HepG2 (cell line): ENCODE measurements around the gene NCOA3. TPM values are rescaled to one million over a fixed set of nuclear protein-coding genes. Genes with fewer than 3 reads are reported as not detected.

ENCODE experiments used
- ATM ChIP-seq: fragments of 450-650 bp; IDR thresholded peaks from 2 replicates; pipeline ENCODE4 v1.7.1; 2017; ENCODE audit warnings: mild to moderate bottlenecking, borderline replicate concordance
- HNF4A ChIP-seq: sonication (generic); formaldehyde crosslinking; IDR thresholded peaks from 2 replicates; pipeline ENCODE4 v1.4.0; 2020; ENCODE audit warnings: missing genetic modification reagents
- HNF4G ChIP-seq, 2 experiments: sonication (generic) in 1 of 2; formaldehyde crosslinking in 1 of 2; IDR thresholded peaks; 2 replicates each; pipeline versions ENCODE4 v1.4.0 to v1.6.1; 2011 to 2020; ENCODE audit warnings: borderline replicate concordance in 2 of 2, low read depth in 2 of 2, mild to moderate bottlenecking in 2 of 2, low read length in 1 of 2, missing genetic modification reagents in 1 of 2, moderate library complexity in 1 of 2
- KDM3A ChIP-seq: IDR thresholded peaks from 2 replicates; pipeline ENCODE4 v1.6.1; 2018; ENCODE audit warnings: low read depth, missing compliant biosample characterization
- KMT2B ChIP-seq: IDR thresholded peaks from 2 replicates; pipeline ENCODE4 v1.6.1; 2016; ENCODE audit warnings: missing genetic modification reagents, missing compliant biosample characterization
- NR2F6 ChIP-seq, 2 experiments: IDR thresholded peaks; 2 replicates each; pipeline ENCODE4 v1.6.1; 2016; ENCODE audit warnings: antibody characterized with exemption in 1 of 2, mild to moderate bottlenecking in 1 of 2
- POGZ ChIP-seq: sonication (generic); formaldehyde crosslinking; IDR thresholded peaks from 2 replicates; pipeline ENCODE4 v1.4.0; 2020; ENCODE audit warnings: mild to moderate bottlenecking, missing genetic modification reagents
- RFX1 ChIP-seq: fragments of 450-650 bp; IDR thresholded peaks from 2 replicates; pipeline ENCODE4 v1.6.1; 2017
- SOX6 ChIP-seq, 2 experiments: fragments of 450-650 bp in 1 of 2; sonication (generic) in 1 of 2; formaldehyde crosslinking in 1 of 2; IDR thresholded peaks; 2 replicates each; pipeline versions ENCODE4 v1.4.0 to v1.6.1; 2017 to 2020; ENCODE audit warnings: antibody characterized with exemption in 1 of 2, mild to moderate bottlenecking in 1 of 2, missing genetic modification reagents in 1 of 2
- TCF7L2 ChIP-seq: IDR thresholded peaks from 2 replicates; pipeline ENCODE4 v1.6.1; 2011; ENCODE audit warnings: mild to moderate bottlenecking, low read depth, low read length, moderate library complexity
- XRCC5 ChIP-seq: fragments of 200-400 bp; formaldehyde crosslinking; optimal IDR thresholded peaks from 2 replicates; pipeline ENCODE3; 2017; ENCODE audit warnings: mild to moderate bottlenecking, low read length
- ZBTB7B ChIP-seq: sonication (generic); formaldehyde crosslinking; IDR thresholded peaks from 2 replicates; pipeline ENCODE4 v1.4.0; 2020; ENCODE audit warnings: missing genetic modification reagents
- ZEB1 ChIP-seq: IDR thresholded peaks from 2 replicates; pipeline ENCODE4 v1.6.1; 2012; ENCODE audit warnings: mild to moderate bottlenecking, low read depth, inconsistent platforms; ENCODE audit not compliant: insufficient replicate concordance
- ZFP37 ChIP-seq: sonication (generic); formaldehyde crosslinking; IDR thresholded peaks from 2 replicates; pipeline ENCODE4 v1.4.0; 2020; ENCODE audit warnings: missing genetic modification reagents, borderline replicate concordance
- ZMYM3 ChIP-seq: sonication (generic); formaldehyde crosslinking; IDR thresholded peaks from 2 replicates; pipeline ENCODE4 v1.5.1; 2020; ENCODE audit warnings: mild to moderate bottlenecking, missing genetic modification reagents
- ZNF234 ChIP-seq: sonication (generic); formaldehyde crosslinking; conservative IDR thresholded peaks from 2 replicates; pipeline ENCODE4 v1.5.1; 2020; ENCODE audit warnings: mild to moderate bottlenecking, missing genetic modification reagents
- ZNF30 ChIP-seq: sonication (generic); formaldehyde crosslinking; IDR thresholded peaks from 2 replicates; pipeline ENCODE4 v1.5.0; 2020; ENCODE audit warnings: mild to moderate bottlenecking, missing genetic modification reagents
- ZNF598 ChIP-seq: sonication (generic); formaldehyde crosslinking; IDR thresholded peaks from 2 replicates; pipeline ENCODE4 v1.5.1; 2020; ENCODE audit warnings: mild to moderate bottlenecking, missing genetic modification reagents, borderline replicate concordance
- ZNF619 ChIP-seq: sonication (generic); formaldehyde crosslinking; IDR thresholded peaks from 2 replicates; pipeline ENCODE4 v1.4.0; 2020; ENCODE audit warnings: mild to moderate bottlenecking, missing genetic modification reagents
- polyA plus RNA-seq, 8 experiments: library from polyadenylated mRNA; depleted of rRNA in 3 of 8; stranded (reverse) in 7 of 8; unstranded in 1 of 8; fragments of >200 nt; fragmentation: Illumina TruSeq in 4 of 8; extraction: Trizol in 4 of 8; gene quantifications; 2 replicates each; pipeline versions ENCODE4 v1.2.1 to v1.2.3, GENCODE V29; 2011 to 2016; ENCODE audit warnings: low read depth in 4 of 8, missing spikeins in 1 of 8, mixed read lengths in 1 of 8; ENCODE audit not compliant: insufficient read depth in 1 of 8
- total RNA-seq, 5 experiments: library from RNA; depleted of rRNA; stranded (reverse); fragments of >200 nt; fragmentation: Illumina TruSeq; extraction: Trizol; gene quantifications; 2 replicates each; pipeline ENCODE4 v1.2.3, GENCODE V29; 2016; ENCODE audit warnings: low read depth in 1 of 5
- TF ChIP-seq, protein P1 (sequence below): IDR thresholded peaks from 2 replicates; pipeline ENCODE4 v1.6.1; 2016; ENCODE audit warnings: missing compliant biosample characterization, missing genetic modification reagents, borderline replicate concordance
- TF ChIP-seq, protein P2 (sequence below): sonication (generic); formaldehyde crosslinking; IDR thresholded peaks from 2 replicates; pipeline ENCODE4 v1.5.0; 2020; ENCODE audit warnings: missing genetic modification reagents, mild to moderate bottlenecking, borderline replicate concordance
- TF ChIP-seq, protein P3 (sequence below): IDR thresholded peaks from 2 replicates; pipeline ENCODE4 v1.6.1; 2016; ENCODE audit warnings: missing genetic modification reagents, missing compliant biosample characterization

The NCOA3 gene
- total and polyA plus RNA-seq, 2 of the 13 experiments (the other 11 are each of a cell fraction or from before 2014, with no cell fraction given) = 35.0 to 56.8 TPM

DNA sequence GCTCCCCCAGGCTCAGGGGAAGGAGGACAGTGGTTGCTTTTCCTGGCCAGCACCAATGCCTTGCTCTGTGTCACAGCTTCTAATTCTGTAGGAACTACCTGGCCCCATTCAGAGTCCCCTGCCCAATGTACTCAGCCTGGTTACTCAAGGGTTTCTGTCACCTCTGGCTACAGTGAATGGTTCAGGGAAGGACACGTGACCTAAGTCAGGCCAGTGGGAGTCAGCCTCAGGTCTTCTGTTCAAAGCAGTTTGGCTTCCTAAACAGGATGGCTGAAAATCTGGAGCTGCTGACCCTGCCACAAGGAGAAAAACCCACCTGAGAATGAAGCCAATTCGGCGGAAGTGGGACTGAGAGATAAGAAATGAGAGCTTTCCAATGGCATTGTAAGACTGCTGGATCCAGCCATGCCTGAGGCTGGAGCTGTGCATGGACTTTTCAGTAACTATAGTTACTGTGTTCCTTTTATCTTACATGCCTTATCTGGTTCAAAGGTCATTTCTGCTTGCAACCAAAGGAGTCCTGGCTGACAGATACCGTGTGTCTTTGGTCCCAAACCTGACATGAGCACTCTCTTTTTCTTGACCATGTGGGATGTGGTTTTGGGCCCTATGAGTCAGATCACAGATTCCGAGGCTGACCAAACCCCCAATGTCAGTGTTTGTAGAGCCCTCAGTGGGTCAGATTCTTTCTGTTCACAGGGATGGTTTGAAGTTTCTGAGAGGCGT lies 179.3 kb downstream of the NCOA3 start (continued):
- TF ChIP-seq, protein P1, sequence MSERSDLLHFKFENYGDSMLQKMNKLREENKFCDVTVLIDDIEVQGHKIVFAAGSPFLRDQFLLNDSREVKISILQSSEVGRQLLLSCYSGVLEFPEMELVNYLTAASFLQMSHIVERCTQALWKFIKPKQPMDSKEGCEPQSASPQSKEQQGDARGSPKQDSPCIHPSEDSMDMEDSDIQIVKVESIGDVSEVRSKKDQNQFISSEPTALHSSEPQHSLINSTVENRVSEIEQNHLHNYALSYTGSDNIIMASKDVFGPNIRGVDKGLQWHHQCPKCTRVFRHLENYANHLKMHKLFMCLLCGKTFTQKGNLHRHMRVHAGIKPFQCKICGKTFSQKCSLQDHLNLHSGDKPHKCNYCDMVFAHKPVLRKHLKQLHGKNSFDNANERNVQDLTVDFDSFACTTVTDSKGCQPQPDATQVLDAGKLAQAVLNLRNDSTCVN (CRISPR knock-in tag) = 0 out of 2 replicates have a peak, but pooled peaks have one; percentile 20
- TF ChIP-seq ATM (no peak), NR2F6 (IDR thresholded peaks at IDR 0.05) (no peak), NR2F6 (CRISPR knock-in tag; IDR thresholded peaks at IDR 0.05) (0 out of 2 replicates have a peak, but pooled peaks have one; percentile 10), ZNF234 (CRISPR knock-in tag) (no peak), ZFP37 (CRISPR knock-in tag) (no peak), RFX1 (peak; percentile 60), HNF4G (IDR thresholded peaks at IDR 0.05; ENCODE audit: borderline replicate concordance, low read depth, low read length) (peak; percentile 54; the same call in 1 of the 2 replicates), HNF4G (CRISPR knock-in tag; IDR thresholded peaks at IDR 0.05; ENCODE audit: borderline replicate concordance, low read depth) (no peak), ZBTB7B (CRISPR knock-in tag) (0 out of 2 replicates have a peak, but pooled peaks have one; percentile 31), XRCC5 (peak; percentile 36), KDM3A (CRISPR knock-in tag) (no peak), ZEB1 (no peak), ZNF30 (CRISPR knock-in tag) (no peak), ZNF619 (CRISPR knock-in tag) (no peak), SOX6 (IDR thresholded peaks at IDR 0.05) (no peak), SOX6 (CRISPR knock-in tag; IDR thresholded peaks at IDR 0.05) (peak; percentile 19; the same call in 1 of the 2 replicates), HNF4A (CRISPR knock-in tag) (peak; percentile 74), ZMYM3 (CRISPR knock-in tag) (peak; percentile 78), ZNF598 (CRISPR knock-in tag) (no peak), TCF7L2 (no peak), KMT2B (CRISPR knock-in tag) (no peak), POGZ (CRISPR knock-in tag) (no peak)
- TF ChIP-seq, protein P2, sequence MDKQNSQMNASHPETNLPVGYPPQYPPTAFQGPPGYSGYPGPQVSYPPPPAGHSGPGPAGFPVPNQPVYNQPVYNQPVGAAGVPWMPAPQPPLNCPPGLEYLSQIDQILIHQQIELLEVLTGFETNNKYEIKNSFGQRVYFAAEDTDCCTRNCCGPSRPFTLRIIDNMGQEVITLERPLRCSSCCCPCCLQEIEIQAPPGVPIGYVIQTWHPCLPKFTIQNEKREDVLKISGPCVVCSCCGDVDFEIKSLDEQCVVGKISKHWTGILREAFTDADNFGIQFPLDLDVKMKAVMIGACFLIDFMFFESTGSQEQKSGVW (CRISPR knock-in tag) = 0 out of 2 replicates have a peak, but pooled peaks have one; percentile 53
- TF ChIP-seq, protein P3, sequence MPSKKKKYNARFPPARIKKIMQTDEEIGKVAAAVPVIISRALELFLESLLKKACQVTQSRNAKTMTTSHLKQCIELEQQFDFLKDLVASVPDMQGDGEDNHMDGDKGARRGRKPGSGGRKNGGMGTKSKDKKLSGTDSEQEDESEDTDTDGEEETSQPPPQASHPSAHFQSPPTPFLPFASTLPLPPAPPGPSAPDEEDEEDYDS (CRISPR knock-in tag) = no peak
